WERI-Rb-1 (cell line): ENCODE data around the gene ROR2.
A peak's percentile ranks its signal among the peaks of the same experiment; 100 is the strongest.

Experiments
- DNase-seq: peaks from one replicate; pipeline ENCODE4 v3.0.0-alpha.2; 2020
- H3K27ac ChIP-seq: fragments of 250-450 bp; sonication (Bioruptor Pico); 2 replicates; pipeline ENCODE4 v1.5.1; 2020; ENCODE audit warnings: mild to moderate bottlenecking, moderate library complexity
- H3K27me3 ChIP-seq: fragments of 250-450 bp; sonication (Bioruptor Pico); 2 replicates; pipeline ENCODE4 v1.5.1; 2021; ENCODE audit warnings: mild to moderate bottlenecking, low read depth, moderate library complexity; ENCODE audit not compliant: insufficient read depth, severe bottlenecking
- H3K36me3 ChIP-seq: fragments of 250-450 bp; sonication (Bioruptor Pico); 2 replicates; pipeline ENCODE4 v1.5.1; 2020; ENCODE audit warnings: mild to moderate bottlenecking, moderate library complexity
- H3K4me3 ChIP-seq: 2 replicates; pipeline ENCODE4 v1.5.1; 2011; ENCODE audit warnings: low read depth, mild to moderate bottlenecking, control low read depth, low read length
- H3K9me3 ChIP-seq: fragments of 250-450 bp; sonication (Bioruptor Pico); 2 replicates; pipeline ENCODE4 v1.5.1; 2021; ENCODE audit warnings: mild to moderate bottlenecking, moderate library complexity; ENCODE audit not compliant: severe bottlenecking
- CTCF ChIP-seq: IDR thresholded peaks from 2 replicates; pipeline ENCODE4 v1.5.1; 2011; ENCODE audit warnings: low read depth, mild to moderate bottlenecking, control low read depth, inconsistent platforms, low read length

The ROR2 gene

GRCh38 chr9:91734371-91734981 lies 215.6 kb downstream of the ROR2 start:
- H3K36me3 ChIP-seq, result peaks cover 40% of the 10 kb centered on the region
- TF ChIP-seq CTCF, result peak; percentile 98
- H3K4me3 ChIP-seq, result no peak overlapping the region
- peak overlapping the region; percentile 39 for H3K27ac ChIP-seq
- H3K9me3 ChIP-seq, result no peaks in the 10 kb centered on the region
- DNase-seq, result peak; percentile 81
- H3K27me3 ChIP-seq, result no peaks in the 10 kb centered on the region

- Histone ChIP-seq H3K36me3 (peaks cover 41% of the 10 kb centered on the region), H3K27ac (no peak overlapping the region), H3K27me3 (no peaks in the 10 kb centered on the region), H3K9me3 (no peaks in the 10 kb centered on the region), H3K4me3 (no peak overlapping the region)
- no peak for DNase-seq
- no peak for TF ChIP-seq CTCF
These were observed 216.9 kb downstream of the ROR2 start for GRCh38 chr9:91733006-91733624.

GRCh38 chr9:91732187-91733005 lies 217.6 kb downstream of the ROR2 start:
- Histone ChIP-seq H3K27ac (no peak overlapping the region), H3K4me3 (no peak overlapping the region), H3K9me3 (no peaks in the 10 kb centered on the region), H3K36me3 (peaks cover 41% of the 10 kb centered on the region), H3K27me3 (no peaks in the 10 kb centered on the region)
- no peak for TF ChIP-seq CTCF
- no peak for DNase-seq

- TF ChIP-seq CTCF, result no peak
- H3K4me3 ChIP-seq, result no peak overlapping the region
- no peaks in the 10 kb centered on the region for H3K27me3 ChIP-seq
- no peak for DNase-seq
- no peak overlapping the region for H3K27ac ChIP-seq
- peaks cover 48% of the 10 kb centered on the region for H3K36me3 ChIP-seq
- H3K9me3 ChIP-seq, result no peaks in the 10 kb centered on the region
These were observed 219.2 kb downstream of the ROR2 start for GRCh38 chr9:91730806-91731205.

- no peaks in the 10 kb centered on the region for H3K27me3 ChIP-seq
- H3K4me3 ChIP-seq, result no peak overlapping the region
- peaks cover 59% of the 10 kb centered on the region for H3K36me3 ChIP-seq
- H3K9me3 ChIP-seq, result no peaks in the 10 kb centered on the region
- no peak overlapping the region for H3K27ac ChIP-seq
- no peak for DNase-seq
- no peak for TF ChIP-seq CTCF
These were observed 220.5 kb downstream of the ROR2 start for GRCh38 chr9:91729558-91729842.
